C4-2B (cell line): ENCODE results near the gene FUT3.

Experiments
- H3K27ac ChIP-seq: fragments of 450-650 bp; 2 replicates; pipeline ENCODE4 v1.5.1; 2017
- ZFX ChIP-seq: fragments of 450-650 bp; IDR thresholded peaks from 2 replicates; pipeline ENCODE4 v1.6.1; 2017
- TF ChIP-seq, protein P1 (sequence below): fragments of 450-650 bp; conservative IDR thresholded peaks from 2 replicates; pipeline ENCODE4 v1.5.1; 2017; ENCODE audit warnings: mild to moderate bottlenecking

FUT3 gene

GRCh38 chr19:5799247-5800241, 51.7 kb downstream of the FUT3 start:
- H3K27ac ChIP-seq = no peak overlapping the region
- TF ChIP-seq, protein P1, sequence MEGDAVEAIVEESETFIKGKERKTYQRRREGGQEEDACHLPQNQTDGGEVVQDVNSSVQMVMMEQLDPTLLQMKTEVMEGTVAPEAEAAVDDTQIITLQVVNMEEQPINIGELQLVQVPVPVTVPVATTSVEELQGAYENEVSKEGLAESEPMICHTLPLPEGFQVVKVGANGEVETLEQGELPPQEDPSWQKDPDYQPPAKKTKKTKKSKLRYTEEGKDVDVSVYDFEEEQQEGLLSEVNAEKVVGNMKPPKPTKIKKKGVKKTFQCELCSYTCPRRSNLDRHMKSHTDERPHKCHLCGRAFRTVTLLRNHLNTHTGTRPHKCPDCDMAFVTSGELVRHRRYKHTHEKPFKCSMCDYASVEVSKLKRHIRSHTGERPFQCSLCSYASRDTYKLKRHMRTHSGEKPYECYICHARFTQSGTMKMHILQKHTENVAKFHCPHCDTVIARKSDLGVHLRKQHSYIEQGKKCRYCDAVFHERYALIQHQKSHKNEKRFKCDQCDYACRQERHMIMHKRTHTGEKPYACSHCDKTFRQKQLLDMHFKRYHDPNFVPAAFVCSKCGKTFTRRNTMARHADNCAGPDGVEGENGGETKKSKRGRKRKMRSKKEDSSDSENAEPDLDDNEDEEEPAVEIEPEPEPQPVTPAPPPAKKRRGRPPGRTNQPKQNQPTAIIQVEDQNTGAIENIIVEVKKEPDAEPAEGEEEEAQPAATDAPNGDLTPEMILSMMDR = no peak
- no peak for TF ChIP-seq ZFX

DNA sequence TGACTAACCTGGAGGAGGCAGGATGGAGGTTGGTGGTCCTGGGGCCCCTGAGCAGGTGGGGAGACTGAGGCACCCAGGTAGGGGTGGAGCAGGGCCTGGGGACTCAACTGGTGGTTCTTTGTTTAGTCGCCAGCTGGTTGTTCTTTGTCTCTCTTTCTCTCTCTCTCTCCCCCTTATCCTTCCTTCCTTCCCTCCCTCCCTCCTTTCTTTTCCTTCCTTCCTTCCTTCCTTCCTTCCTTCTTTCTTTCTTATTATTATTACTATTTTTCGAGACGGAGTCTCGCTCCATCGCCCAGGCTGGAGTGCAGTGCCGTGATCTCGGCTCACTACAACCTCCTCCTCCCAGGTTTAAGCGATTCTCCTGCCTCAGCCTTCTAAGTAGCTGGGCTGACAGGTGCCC, 53.0 kb downstream of the FUT3 start:
- H3K27ac ChIP-seq = no peak overlapping the region
- TF ChIP-seq ZFX = no peak
- TF ChIP-seq, protein P1 = no peak

GRCh38 chr19:5795382-5795919, 55.8 kb downstream of the FUT3 start:
- no peak overlapping the region for H3K27ac ChIP-seq
- TF ChIP-seq, protein P1 = no peak
- TF ChIP-seq ZFX = no peak

GRCh38 chr19:5793188-5793587, 58.1 kb downstream of the FUT3 start:
- TF ChIP-seq ZFX = no peak
- TF ChIP-seq, protein P1 = no peak
- H3K27ac ChIP-seq = no peak overlapping the region
